Right lobe of liver (tissue), 6 donors: Measurements from ENCODE around the gene PRRT1. TPM values are rescaled to one million over a fixed set of nuclear protein-coding genes. Genes with fewer than 3 reads are reported as not detected.

Experiments
- ATAC-seq, 4 donors: fragments of 200-7000 bp; cut with Tn5 transposase; one replicate each; pipeline ENCODE4 v1.9.1; 2020; ENCODE audit warnings: mild to moderate bottlenecking in 4 of 4, moderate library complexity in 4 of 4
- DNase-seq, 3 donors: peaks; one replicate each; pipeline ENCODE4 v3.0.0-alpha.2; 2020
- H3K27ac ChIP-seq, 3 donors: fragments of 200-600 bp; one replicate each; pipeline ENCODE4 v1.8.0; 2022
- H3K27me3 ChIP-seq, 2 donors: fragments of 200-600 bp; one replicate each; pipeline ENCODE4 v1.8.0; 2022
- H3K36me3 ChIP-seq, 4 donors: fragments of 200-600 bp; sonication (generic) in 1 of 4; one replicate each; pipeline versions ENCODE4 v1.5.1 to v1.8.0; 2017 to 2022; ENCODE audit warnings: control low read depth in 1 of 4
- H3K4me1 ChIP-seq, 4 donors: fragments of 200-600 bp; sonication (generic) in 1 of 4; one replicate each; pipeline versions ENCODE4 v1.5.1 to v1.8.0; 2017 to 2022; ENCODE audit warnings: control low read depth in 1 of 4
- H3K4me3 ChIP-seq, 3 donors: fragments of 200-600 bp; one replicate each; pipeline ENCODE4 v1.8.0; 2022
- H3K9me3 ChIP-seq, 4 donors: fragments of 200-600 bp; sonication (generic) in 1 of 4; one replicate each; pipeline versions ENCODE4 v1.5.1 to v1.8.0; 2017 to 2022; ENCODE audit warnings: control low read depth in 1 of 4
- POLR2A ChIP-seq: fragments of 450-650 bp; IDR thresholded peaks from one replicate; pipeline ENCODE4 v1.6.1; 2017; ENCODE audit warnings: antibody characterized with exemption, mild to moderate bottlenecking
- WGBS: methylation state at CpG from one replicate; pipeline ENCODE4 v1.1.6; 2018; ENCODE audit warnings: low coverage, low lambda C conversion rate; ENCODE audit not compliant: insufficient coverage; ENCODE audit errors: missing lambda C conversion rate; 5-methylcytosine and 5-hydroxymethylcytosine counted together
- intact Hi-C, 2 donors: fragments of 100-400 bp; cut with DNase I; formaldehyde crosslinking; loops; one replicate each; pipeline versions ENCODE4 v1.11.2 to v1.14.1; 2022
- total RNA-seq, 6 experiments: library from RNA; depleted of rRNA in 2 of 6; stranded (reverse); fragments of >200 nt in 2 of 6; fragmentation: NEBNext Ultra II Directional in 3 of 6; extraction: Animal tissue kit (Norgen Biotek cat#: 25700) in 3 of 6; gene quantifications; one replicate each; pipeline versions ENCODE4 v1.1.0 to v1.2.4, GENCODE V29; 2016 to 2023
- TF ChIP-seq, protein P1 (sequence below), 4 donors: fragments of 200-600 bp in 3 of 4; fragments of 450-650 bp in 1 of 4; IDR thresholded peaks; one replicate each; pipeline versions ENCODE4 v1.5.1 to v1.8.0; 2016 to 2022; ENCODE audit warnings: antibody characterized with exemption in 4 of 4, mild to moderate bottlenecking in 2 of 4
- donor health status: DM: no; HTN: yes; CAD: no.
- donor health status: DM: no; HTN: no; CAD: no.
- donor health status: DM: no; HTN: no; CAD: no.
- donor health status: DM: no; HTN: yes; CAD: no.
- donor health status: DM: no; HTN: yes; CAD: no.

PRRT1 gene
- total RNA-seq, 6 experiments from 2014 or later, result 0.13 to 0.29 (median 0.24) TPM; not detected in 2

DNA sequence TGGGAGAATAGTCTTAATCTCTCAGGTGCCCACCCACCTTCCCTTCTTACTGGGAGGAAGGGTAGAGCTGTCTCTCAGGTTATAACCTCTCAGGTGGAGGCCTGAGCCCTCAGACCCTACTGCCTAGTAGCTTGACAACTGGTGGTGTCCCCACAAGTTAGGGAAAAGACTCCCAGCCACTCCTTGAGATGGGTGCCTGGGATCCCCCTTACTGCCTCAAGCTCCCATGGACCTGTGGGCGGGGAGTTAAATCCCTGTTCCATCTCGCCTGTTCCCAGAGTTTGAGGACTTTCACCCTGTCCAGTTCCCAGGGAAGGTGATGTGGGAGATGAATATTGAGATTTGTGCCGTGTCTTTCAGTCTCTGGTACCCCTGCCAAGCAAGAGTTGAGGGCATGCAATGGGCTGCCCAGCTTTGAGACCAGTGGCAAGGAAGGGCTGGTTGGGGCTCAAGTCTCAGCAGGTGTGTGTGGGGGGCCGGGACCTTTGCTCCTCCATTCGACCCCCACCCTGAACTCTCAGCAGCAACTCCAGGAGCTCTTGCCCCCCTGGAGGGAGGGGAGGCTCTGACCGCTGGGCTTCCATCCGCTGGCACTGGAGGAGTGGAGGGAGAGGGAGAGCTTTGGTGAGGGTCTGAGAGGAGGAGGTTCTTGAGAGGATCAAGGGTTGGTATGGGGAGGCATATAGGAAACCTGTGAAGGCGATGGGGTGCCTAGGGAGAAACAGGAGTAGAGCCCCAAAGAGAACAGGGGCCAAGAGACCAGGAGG is 39.4 kb upstream of the PRRT1 start:
- Histone ChIP-seq H3K27me3 (no peaks in the 10 kb centered on the region), H3K4me1 (peaks cover 0 to 15% (median 6%) of the 10 kb centered on the region in 4 donors), H3K4me3 (peak overlapping the region; percentile 55 to 65 (median 64)), H3K9me3 (no peaks in the 10 kb centered on the region), H3K36me3 (peaks cover 0 to 3% (median 0%) of the 10 kb centered on the region in 4 donors), H3K27ac (peak overlapping the region; percentile 86 to 96 (median 89))
- intact Hi-C loops, result no loop called here
- no peak for DNase-seq
- 62% methylated on average over 5 of the region's 8 CpGs for whole genome bisulfite sequencing
- ATAC-seq, result no peak
- TF ChIP-seq, protein P1, sequence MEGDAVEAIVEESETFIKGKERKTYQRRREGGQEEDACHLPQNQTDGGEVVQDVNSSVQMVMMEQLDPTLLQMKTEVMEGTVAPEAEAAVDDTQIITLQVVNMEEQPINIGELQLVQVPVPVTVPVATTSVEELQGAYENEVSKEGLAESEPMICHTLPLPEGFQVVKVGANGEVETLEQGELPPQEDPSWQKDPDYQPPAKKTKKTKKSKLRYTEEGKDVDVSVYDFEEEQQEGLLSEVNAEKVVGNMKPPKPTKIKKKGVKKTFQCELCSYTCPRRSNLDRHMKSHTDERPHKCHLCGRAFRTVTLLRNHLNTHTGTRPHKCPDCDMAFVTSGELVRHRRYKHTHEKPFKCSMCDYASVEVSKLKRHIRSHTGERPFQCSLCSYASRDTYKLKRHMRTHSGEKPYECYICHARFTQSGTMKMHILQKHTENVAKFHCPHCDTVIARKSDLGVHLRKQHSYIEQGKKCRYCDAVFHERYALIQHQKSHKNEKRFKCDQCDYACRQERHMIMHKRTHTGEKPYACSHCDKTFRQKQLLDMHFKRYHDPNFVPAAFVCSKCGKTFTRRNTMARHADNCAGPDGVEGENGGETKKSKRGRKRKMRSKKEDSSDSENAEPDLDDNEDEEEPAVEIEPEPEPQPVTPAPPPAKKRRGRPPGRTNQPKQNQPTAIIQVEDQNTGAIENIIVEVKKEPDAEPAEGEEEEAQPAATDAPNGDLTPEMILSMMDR (IDR thresholded peaks at IDR 0.05), result no peak
- TF ChIP-seq POLR2A, result no peak

DNA sequence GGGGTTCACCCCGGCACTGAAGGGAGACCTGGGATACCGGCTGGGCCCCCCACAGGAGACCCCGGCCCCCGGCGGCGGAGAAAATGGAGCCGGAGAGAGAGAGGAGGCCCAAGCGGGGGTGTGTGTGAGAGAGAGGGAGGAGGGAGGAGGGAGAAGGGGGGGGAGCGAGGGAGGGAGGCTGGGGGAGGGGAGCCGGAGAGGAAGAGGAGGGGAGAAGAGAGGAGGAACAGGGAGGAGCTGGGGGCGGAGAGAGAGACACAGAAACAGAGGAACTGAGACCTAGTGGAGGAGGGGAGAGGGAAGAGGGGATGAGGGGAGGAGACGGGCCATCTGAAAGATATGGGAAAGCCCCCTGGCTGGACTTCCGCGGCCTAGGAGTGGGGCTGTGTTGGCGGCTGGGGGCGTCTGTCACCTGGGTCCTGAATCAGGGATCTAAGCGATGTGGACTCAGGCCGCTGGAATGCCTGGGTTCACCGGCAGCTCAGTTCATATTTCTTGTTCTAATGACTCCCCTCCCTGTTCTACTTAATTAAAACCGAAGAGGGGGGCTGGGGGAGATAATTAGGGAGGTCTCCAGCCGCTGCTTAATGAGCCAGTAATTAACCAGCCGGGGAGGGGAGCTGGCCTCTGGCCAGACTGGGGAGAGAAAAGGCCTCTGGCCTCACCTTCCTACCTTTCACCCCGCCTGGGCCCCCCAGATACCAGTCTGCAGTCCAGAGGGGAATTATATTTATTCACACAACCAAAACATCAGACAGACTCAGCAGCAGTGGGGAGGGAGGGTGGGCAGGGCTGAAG is 38.5 kb upstream of the PRRT1 start, which contains the start of gene PBX2:
Gene PBX2 (minus strand): TSS at position 149 of the 798 bp plus-strand sequence. CDS start 287 bp downstream, outside the sequence.
- DNase-seq (peak; percentile 92 to 95 (median 93)), ATAC-seq (peak; percentile 77 to 90 (median 86))
- H3K36me3 ChIP-seq, result peaks cover 0 to 3% (median 0%) of the 10 kb centered on the region in 4 donors
- peak within 1 kb of the TSS; percentile 86 to 96 (median 89) for H3K27ac ChIP-seq
- intact Hi-C loops, result no loop called here
- no peaks in the 10 kb centered on the region for H3K27me3 ChIP-seq
- under 1% methylated on average over 20 of the region's 23 CpGs for whole genome bisulfite sequencing
- TF ChIP-seq, protein P1 (IDR thresholded peaks at IDR 0.05), result no peak
- peak; percentile 73 for TF ChIP-seq POLR2A
- H3K4me1 ChIP-seq, result peaks cover 0 to 14% (median 6%) of the 10 kb centered on the region in 4 donors
- no peaks in the 10 kb centered on the region for H3K9me3 ChIP-seq
- peak within 1 kb of the TSS; percentile 55 to 65 (median 64) for H3K4me3 ChIP-seq

DNA sequence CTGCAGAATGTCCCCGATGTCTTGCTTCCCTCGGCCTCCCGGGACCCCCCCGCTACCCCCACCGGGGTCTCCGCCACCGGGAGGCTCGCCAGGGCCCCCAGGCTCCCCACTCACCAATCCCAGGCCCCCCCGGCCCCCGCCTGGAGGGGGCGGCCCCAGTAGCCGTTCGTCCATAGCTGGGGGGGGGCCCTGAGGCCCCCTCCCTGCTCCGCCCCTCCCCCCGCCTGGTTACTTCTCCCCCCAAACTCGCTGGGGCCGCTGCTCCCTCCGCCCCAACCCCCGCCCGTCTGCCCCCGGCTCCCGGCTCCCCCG is 38.0 kb upstream of the PRRT1 start:
- TF ChIP-seq POLR2A, result no peak
- TF ChIP-seq, protein P1 (IDR thresholded peaks at IDR 0.05), result no peak
- Histone ChIP-seq H3K27ac (peak overlapping the region; percentile 86 to 96 (median 89)), H3K27me3 (no peaks in the 10 kb centered on the region), H3K4me1 (peaks cover 0 to 8% (median 3%) of the 10 kb centered on the region in 4 donors), H3K36me3 (peaks cover 0 to 3% (median 0%) of the 10 kb centered on the region in 4 donors), H3K9me3 (no peaks in the 10 kb centered on the region), H3K4me3 (peak overlapping the region; percentile 55 to 65 (median 64))
- DNase-seq (peak; percentile 64 to 70 (median 66)), ATAC-seq (peak in 1 of 4 donors; percentile 0)
- intact Hi-C loops, result no loop called here
- WGBS, result 0% methylated on average over 1 of the region's 23 CpGs

DNA sequence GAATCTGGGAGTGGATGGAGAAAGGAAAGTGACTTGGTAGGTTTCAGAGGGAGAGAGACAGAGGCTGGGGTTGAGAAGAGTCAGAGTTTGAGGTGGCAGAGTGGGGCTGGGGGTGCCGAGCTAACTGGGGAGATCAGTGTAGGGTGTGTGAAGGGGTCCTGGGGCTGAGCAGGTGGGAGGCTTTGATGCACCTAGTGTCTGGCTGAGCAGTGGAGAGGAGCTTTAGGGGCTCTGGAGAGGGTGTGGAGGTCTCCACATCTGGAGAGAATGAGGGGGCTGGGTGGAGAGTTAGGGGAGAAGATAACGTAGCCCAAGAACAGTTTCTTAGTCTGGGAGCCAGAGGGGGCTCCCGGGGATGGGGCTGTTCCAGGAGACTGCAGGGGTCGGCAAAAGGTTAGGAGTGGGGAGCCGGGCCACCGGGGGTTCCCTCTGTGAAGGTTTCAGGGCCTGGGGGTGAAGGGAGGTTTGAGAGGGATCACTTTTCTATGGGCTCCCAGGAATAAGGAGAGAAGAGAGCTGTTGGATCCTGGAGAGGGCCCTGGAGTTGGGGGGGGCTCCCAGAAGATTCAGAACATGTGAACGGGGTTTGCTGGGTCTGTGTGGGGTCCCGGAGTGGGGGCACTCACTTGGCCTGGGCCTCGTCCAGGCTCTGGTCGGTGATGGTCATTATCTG is 37.5 kb upstream of the PRRT1 start:
- TF ChIP-seq, protein P1 (IDR thresholded peaks at IDR 0.05), result no peak
- TF ChIP-seq POLR2A, result no peak
- WGBS, result 13% methylated on average over 6 of the region's 10 CpGs
- ATAC-seq (no peak), DNase-seq (peak in 1 of 3 donors; percentile 52)
- Histone ChIP-seq H3K4me1 (peaks cover 0 to 6% (median 2%) of the 10 kb centered on the region in 4 donors), H3K27me3 (no peaks in the 10 kb centered on the region), H3K27ac (peak overlapping the region; percentile 86 to 96 (median 89)), H3K36me3 (peaks cover 0 to 3% (median 0%) of the 10 kb centered on the region in 4 donors), H3K4me3 (peak overlapping the region; percentile 55 to 65 (median 64)), H3K9me3 (no peaks in the 10 kb centered on the region)
- intact Hi-C loops, result no loop called here
